RPMI7951 (cell line): ENCODE results near the gene LRP2. TPM values are rescaled to one million over a fixed set of nuclear protein-coding genes. Genes with fewer than 3 reads are reported as not detected.

Experiments
- DNase-seq: peaks from one replicate; pipeline ENCODE4 v3.0.0-alpha.2; 2012; ENCODE audit warnings: low read depth
- total RNA-seq: library from RNA; depleted of rRNA; stranded (reverse); fragments of >200 nt; shearing (Covaris generic); gene quantifications from 2 replicates; pipeline ENCODE4 v1.2.3, GENCODE V29; 2014

LRP2 gene
- total RNA-seq, 1 experiment from 2014 or later: not detected

DNA sequence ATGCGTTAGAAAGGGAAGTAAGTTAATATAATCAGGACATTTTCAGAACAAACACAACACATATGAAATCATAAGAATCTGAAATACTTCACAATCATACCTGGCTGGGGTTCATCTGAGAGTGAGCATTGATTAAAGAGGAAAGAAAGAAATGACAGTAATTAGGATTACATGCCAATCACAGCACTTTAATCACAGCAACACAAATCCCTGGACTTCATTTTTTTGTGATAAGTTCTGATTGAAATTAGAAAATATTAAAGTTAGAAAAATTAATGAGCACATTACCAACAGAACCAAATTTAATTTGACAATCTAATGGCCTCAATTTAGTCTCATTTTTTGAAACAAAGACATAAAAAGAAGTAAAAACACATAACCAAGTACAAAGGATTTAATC is 121.9 kb downstream of the LRP2 start:
- no peak for DNase-seq

DNA sequence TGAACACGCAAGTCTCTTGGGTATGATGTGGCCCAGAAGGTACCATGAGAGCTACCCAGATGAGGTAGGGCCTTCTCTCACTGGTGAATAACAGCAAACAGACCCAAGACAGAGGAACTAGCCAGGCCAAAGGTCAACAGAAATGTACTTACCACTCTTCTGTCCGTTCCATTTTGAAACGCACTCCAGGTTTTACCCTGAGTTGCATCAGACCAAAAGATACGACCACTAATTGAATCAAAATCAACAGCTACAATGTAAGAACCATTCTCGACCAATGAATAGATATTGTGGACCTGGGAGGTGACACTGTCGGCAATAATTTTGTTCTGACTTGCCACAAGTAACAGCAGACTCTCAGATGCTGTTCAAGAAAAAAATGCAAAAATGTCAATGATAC is 124.4 kb downstream of the LRP2 start:
- DNase-seq: no peak

DNA sequence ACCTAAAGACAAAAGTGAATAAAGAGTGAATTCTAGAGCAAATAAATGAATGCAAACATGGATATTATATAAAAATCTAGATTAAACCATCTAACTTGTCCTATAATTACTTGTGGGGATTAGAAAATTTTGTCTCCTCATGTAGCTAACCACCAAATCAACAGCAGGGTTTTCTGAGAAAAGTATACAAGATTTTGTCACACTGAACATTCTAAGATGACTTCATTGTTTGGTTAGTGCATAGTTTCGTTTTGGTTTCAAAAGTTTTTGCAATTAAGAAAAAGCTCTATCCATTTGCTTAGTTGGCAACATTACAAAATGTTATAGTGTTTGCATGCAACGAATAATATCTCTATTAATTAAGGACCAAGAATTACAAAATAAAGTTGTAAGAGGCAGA is 125.0 kb downstream of the LRP2 start:
- no peak for DNase-seq

DNA sequence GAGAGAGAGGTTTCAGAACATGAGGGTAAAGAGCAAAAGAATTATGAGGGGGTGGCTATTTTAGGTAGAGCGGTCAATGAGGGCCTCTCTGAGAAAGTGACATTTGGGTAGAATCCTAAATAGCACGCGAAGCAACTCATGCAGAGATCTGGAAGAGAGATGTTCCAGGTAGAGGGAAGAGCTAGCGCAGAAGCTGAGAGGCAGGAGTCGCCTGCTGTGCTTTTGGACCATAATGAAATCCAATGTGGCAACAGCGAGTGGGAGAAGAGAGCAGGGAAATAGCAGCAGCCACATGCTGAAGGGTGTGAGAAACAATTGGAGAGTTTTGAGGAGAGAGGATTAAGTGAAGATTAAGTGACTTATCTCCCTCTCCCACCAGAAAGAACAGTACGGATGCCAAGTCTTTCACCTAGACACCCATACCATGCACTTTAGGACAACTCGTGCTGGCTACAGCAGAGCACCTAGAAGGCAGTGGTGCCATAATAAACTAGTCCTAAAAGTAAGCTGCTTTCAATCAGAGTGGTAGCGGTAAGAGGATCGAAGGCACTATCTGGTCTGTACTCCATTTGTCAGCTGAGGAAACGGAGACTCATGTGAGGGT is 129.7 kb downstream of the LRP2 start:
- DNase-seq: no peak

DNA sequence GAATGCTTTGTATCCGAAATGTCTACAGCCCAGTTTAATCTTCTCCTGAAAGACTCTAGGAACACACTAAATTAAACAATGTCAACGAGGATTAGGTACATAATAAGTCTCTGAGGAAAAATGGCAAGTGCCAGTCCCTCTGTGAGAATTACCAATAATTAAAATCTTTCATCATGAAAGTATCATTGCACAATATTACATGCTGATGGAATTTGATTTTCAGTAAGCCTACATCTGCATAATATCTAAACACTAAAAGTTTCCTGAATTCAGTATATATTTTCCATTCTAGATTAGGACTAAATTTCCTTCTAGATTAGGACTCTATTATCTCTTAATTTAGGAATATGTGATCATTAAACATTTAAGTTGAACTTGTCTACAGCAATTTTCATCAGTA is 132.1 kb downstream of the LRP2 start:
- no peak for DNase-seq

DNA sequence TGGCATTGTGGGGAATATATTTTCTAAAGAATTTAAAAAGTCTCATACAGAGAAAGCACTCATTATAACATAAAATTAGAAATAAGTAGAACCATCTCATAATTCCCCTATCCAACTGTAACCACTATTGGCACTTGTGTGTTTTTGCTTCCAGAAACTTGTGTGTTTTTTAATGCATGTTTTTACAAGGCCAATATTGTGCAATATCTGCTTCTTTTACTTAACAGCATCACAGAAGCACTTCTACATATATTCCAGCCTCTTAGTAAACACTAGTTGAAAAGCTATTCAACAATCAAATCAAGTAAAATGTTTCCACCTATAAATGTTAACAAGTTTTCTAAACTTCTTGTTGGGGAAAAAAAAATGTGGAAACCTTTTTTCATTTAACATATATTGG is 132.7 kb downstream of the LRP2 start:
- no peak for DNase-seq

DNA sequence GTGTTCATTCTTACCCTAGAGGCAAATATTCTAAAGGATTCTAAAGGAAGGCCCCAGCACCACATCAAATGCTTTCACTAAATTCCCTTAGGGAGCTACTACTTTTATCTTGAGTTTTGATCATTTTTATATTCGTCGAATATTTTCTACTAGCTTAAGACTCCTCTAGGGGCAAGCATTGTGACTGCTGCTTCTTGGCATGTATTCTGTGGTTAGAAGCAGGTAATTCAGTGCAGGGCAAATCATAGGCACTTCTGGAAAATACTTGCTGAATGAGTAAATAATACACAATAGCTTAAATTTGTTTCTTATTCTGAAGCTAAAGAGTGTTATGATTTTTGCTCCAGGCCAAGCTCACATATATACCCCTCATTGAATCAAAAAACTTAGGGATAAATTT is 136.4 kb downstream of the LRP2 start:
- no peak for DNase-seq

DNA sequence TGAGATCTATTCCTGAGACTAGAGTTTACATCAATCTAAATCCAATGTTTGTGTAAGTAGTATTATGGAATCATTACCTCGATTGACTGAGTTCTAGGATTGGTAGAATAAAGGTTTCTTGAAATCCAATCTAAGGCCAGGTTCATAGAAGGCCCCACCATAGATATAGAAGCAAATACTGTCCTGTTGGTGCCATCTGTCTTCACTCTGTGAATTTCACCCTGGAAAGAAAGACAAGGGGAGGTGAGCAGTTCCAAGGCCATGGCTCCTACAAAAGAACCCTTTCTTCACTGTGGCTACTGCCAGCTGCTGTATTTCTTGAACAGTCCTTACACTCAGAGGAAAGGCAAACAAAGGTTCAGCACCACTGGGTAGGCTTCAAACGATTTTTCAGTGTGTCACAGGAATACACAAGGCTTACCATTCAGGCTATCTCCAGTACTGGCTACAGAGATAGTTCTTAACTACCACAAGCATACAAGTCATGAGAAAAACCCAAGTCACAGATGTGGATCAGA is 137.0 kb downstream of the LRP2 start:
- no peak for DNase-seq

DNA sequence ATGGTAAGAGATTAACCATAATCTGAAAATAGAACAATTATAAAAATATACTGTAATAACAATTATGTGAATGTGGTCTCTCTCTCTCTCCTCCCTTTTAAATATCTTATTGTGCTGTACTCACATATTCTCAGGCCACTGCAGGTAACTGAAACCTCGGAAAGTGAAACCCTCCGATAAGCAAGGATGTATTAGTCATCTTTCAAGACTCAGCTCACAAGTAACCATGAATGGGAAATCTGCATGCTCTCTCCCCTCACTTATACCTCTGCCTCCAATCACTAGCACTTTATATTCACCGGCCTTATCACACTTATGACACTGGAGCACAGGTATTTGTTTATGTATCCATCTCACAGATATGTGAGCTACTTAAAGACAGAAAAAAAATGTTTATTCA is 139.7 kb downstream of the LRP2 start:
- no peak for DNase-seq

DNA sequence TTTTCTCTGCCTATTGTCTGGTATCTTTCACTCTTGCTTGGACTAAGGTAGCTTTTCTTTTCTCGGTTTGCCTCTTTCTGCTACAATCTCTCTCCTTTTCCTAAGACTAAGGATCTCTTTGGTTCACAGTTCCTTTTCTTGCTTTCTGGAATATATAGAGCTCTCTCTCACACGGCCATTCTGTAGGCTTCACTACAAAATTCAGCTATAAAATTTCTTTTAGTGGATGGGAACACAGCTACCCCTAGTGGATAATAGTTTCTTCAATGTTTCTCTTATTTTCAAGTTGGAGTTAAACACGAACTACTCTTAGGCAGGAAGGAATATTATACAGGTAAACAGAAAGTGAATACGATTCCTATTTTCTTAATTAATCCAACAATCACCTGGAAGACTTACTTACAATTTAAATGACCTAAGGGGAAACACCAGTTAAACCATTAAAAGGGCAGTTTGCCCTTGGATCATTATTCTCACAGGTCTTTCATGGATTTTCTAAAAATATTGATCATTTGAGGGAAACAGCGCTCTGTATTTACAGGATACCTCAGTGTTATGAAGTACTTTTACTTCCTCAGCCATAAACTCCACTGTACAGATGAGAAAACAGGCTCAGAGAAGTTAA is 140.5 kb downstream of the LRP2 start:
- DNase-seq: no peak

DNA sequence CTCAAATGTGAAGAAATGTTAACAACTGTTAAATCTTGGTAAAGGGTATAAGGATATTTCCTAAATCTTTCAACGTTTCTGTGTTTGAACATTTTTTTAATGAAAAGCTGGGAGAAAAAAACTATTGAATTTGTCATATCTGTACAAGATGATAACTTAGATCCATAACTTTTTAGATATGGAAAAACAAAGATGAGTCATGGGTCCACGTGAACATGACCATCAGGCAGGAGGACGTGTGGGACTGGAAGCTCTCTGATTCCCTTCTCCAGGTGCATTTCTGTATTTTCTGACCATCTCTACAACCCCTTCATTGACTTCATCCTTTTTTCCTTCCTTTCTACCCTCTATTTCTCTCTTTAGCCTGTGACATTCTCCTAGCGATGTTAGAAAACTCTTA is 151.4 kb downstream of the LRP2 start:
- DNase-seq: no peak

DNA sequence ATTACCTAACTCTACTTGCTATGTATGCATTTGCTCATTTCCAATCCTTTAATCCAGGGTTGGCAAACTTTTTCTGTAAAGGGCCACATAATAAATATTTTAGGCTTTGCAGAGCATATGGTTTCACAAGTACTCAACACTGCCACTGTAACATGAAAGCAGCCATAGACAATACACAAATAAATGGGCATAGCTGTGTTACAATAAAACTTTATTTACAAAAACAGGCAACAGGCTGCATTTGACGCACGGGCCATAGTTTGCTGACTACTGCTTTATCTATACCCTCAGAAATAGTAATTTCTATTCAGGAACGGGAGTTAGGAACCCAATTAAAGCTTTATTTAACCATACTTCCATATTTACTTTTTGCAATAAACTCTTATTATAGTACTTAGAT is 154.3 kb downstream of the LRP2 start:
- no peak for DNase-seq

DNA sequence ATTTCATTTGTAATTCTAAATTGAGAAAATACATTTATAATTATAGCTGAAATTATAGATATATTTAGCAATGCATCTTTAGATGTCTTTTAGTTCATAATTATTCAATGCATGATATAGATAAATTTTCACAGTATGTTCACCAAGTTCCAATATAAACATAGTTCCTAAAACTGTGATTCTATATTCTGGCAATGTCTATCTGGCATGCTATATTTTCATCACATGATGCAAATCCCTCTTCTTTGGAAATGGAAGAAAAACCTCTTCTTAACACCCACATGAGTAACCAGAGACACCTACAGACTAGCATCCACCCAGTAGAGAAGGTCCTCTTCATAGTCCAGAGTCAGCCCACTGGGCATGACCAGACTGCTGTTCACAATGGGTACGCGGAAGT is 157.2 kb downstream of the LRP2 start:
- DNase-seq: no peak

DNA sequence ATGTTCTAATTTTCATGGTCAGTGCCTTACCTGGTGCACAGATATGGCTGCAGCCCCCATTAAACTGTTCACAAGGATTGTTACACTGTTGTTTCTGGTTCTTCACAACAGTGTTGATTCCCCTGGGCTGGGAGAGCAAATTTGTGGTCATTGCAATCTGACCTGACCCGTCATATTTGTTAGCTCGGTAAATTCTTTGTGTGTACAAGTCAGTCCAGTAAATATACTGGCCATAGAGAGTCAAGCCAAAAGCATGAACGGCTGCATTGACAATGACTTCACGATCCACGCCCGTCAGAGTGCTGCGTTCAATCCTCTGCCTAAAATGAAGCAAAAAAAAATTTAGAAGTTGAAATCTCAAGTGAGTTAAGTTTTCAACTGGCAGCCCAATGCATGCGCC is 158.4 kb downstream of the LRP2 start:
- DNase-seq: no peak

DNA sequence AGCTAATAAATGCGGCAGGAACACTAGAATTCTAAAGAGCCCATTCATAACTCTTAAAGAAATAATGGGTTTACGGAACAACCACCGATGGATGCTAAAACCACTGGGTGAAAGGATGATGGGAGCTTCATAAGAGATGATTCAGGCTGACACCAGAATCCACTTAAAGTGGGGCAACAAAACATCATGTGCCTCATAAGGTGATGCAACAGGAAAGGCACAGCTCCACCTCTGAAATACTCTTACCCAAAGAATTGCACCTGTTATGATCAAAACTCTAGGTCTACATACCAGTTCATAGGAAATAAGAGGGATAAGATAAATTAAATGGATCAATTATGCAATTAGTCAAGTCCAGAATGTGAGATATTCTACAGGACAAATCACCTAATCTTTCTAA is 161.6 kb downstream of the LRP2 start:
- DNase-seq: no peak

DNA sequence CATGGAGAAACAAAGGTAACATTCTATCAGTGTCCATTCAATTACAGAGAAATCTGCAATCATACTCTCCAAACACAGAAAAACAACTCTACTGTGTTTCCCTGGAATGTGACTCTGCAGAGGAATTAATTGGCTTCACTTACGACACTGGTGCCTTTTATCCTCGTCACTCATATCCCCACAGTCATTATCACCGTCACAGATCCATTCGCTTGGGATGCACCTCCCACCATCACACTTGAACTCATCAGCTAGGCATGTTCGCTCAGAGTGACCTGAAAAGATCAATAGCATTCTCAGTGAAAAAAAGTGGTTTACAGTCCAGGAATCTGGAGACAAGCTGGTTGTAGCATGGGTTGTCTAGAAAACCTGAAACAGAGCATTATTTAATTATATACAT is 168.7 kb downstream of the LRP2 start:
- DNase-seq: no peak

DNA sequence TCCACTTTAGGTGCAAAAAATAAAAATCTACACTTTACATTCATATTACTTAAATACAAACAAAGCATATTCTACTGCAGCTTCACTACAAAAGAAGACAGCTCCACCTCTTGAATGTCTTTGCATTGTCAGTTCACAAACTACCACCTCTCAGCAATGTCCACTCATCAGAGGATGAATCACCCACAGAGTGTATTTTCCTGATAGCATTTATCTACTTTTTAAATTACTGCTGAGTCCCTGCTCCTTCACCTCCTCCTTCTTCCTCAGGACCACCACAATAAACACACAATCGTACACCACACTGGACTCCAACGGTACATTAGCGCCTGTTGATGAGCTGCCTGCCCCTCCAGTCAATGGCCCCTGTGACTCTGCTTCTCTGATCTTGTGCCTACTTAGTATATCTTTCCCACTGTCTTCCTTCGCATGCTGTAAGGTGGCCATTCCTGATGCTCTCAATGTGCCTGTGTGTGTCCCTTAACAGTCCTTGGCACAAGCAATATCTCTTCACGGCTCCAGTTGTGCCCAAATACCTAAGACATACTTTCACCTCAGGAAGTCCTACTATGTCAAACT is 172.0 kb downstream of the LRP2 start:
- DNase-seq: no peak

DNA sequence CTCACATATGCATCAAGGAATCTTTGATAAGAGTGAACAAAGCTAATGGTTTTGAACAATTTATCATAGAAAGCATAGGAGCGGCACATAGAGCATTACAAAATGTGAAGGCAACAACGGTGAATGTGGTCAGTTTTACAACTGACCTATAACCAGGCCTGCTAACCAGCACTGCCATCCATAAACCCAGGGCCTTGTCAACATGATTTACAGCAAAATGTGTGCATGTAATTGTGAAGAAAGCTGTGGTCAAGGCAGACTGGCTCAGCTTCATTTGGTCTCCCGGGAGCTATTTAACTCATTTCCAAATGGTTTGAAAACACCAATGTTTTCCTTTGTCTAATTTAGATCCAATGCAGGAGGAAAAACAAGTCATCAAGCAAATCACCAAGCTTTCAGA is 173.2 kb downstream of the LRP2 start:
- no peak for DNase-seq

DNA sequence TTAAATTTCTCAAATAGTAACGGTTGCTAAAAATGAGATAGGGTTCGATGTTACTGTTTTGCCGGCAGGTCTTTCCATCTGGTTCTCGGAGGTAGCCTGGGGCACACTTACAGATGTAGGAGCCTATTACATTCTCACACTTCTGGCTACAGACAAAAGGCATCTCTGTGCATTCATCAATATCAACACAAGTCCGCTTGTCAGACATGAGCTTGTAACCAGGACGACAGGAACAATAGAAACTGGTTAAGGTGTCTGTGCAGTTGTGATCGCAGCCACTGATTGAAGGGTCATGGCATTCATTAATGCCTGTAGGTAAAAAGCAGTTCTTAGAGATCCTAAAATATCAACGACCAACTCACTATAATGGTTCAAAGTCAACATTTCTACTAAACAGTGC is 176.6 kb downstream of the LRP2 start:
- no peak for DNase-seq

DNA sequence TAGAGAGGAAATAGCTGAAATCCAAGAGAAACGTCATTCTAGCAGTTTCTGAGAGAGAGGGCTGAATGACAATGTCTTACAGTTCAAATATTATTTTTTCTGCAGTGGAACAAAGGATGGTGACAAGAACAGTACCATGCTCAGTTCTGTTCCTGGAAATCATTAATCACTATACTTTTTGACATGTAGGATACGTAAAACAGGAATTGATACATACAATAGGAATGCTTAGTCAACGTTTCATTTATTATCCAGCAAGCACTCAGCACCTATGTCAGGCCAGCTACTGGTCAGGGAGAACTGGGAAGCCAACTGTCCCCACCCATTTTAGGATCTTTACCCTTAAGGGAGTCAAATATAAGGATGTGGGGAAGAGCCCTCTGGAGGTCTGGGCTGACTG is 178.3 kb downstream of the LRP2 start:
- DNase-seq: no peak

DNA sequence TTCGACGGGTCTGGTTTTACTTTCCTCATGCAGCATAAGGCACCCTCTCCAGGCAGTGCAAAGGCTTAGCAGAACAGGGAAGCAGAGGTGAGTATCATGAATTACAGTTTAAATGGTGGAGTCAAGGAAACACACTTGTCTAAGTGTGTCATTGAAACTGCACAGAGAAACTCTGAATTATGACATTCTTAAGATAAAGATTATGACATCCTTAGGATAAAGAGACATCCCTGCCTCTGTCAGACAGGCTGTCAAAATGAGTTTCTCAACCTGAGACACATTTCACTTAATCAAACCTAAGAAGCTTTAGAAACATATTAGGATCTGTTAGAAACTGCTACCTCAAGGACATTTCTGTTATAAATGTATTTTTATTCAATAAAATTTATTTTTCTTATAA is 179.8 kb downstream of the LRP2 start:
- DNase-seq: no peak

DNA sequence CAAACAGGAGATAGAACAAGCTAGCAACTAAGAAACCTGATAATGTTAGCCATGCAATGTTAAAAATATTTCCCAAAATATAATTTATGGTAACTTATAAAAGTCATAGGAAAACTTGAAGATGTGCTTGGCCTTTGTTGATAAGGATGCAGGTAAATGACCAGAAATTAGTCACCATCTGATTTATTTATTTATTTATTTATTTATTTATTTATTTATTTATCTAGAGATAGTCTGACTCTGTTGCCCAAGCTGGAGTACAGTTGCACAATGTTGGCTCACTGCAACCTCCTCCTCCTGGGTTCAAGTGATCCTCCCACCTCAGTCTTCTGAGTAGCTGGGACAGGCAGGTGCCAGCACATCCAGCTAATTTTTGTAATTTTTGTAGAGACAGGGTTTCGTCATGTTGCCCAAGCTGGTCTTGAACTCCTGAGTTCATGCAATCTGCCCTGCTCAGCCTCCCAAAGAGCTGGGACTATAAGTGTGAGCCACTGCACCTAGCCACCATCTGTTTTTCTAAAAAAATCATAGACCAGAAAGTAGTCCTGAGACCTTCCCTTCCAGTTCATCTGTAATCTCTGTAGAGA is 183.4 kb downstream of the LRP2 start:
- DNase-seq: no peak

DNA sequence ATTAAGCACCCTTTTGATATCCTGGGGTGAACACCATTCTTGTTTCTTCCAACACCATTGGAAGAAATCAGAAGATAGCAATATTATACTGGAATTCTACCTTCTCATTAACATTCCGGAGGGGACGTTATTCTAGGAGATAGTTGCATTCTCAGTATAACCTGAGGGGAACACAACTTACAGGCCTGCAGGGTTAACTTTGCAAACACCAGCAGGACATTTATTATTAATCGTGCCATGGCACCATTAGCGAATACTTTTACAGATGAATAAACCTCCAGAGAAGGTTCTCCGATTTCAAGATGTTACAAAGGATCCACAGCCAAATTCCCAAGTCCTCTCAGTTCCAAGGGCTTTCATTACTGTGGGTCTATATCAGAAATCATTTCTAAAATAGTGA is 184.0 kb downstream of the LRP2 start:
- DNase-seq: no peak
